ENCODE data around the gene TOE1. TPM values are rescaled to one million over a fixed set of nuclear protein-coding genes. Genes with fewer than 3 reads are reported as not detected.
"Not testable (repeated sequence)": the region's sequence is repeated elsewhere in the genome, so short reads cannot be mapped to it uniquely, and the experiment has no call there.

The TOE1 gene
- total RNA-seq, 1 donor from 2014 or later = 41.4 TPM

GRCh38 chr1:45379524-45379923, 39.6 kb downstream of the TOE1 start:
- Mint-ChIP-seq H3K9me3 (no peaks in the 10 kb centered on the region), H3K27ac (no peak overlapping the region), H3K4me3 (no peak overlapping the region), H3K4me1 (ENCODE audit: low read depth) (no peaks in the 10 kb centered on the region), H3K27me3 (ENCODE audit: insufficient read depth) (no peaks in the 10 kb centered on the region), H3K36me3 (ENCODE audit: low read depth) (no peaks in the 10 kb centered on the region)
- intact Hi-C loops (cut with micrococcal nuclease) = no loop called here
- no peak for DNase-seq (ENCODE audit: low spot score)

- H3K4me1 Mint-ChIP-seq (ENCODE audit: low read depth) = no peaks in the 10 kb centered on the region
- intact Hi-C loops (cut with micrococcal nuclease) = no loop called here
- no peaks in the 10 kb centered on the region for H3K27me3 Mint-ChIP-seq (ENCODE audit: insufficient read depth)
- H3K36me3 Mint-ChIP-seq (ENCODE audit: low read depth) = no peaks in the 10 kb centered on the region
- no peak overlapping the region for H3K4me3 Mint-ChIP-seq
- H3K9me3 Mint-ChIP-seq = no peaks in the 10 kb centered on the region
- DNase-seq (ENCODE audit: low spot score) = no peak
- H3K27ac Mint-ChIP-seq = peak overlapping the region; percentile 9
Observed at GRCh38 chr1:45380125-45380524, 40.2 kb downstream of the TOE1 start.

GRCh38 chr1:45380730-45381129, 40.8 kb downstream of the TOE1 start:
- Mint-ChIP-seq H3K36me3 (ENCODE audit: low read depth) (no peaks in the 10 kb centered on the region), H3K27ac (no peak overlapping the region), H3K4me1 (ENCODE audit: low read depth) (no peaks in the 10 kb centered on the region), H3K9me3 (no peaks in the 10 kb centered on the region), H3K27me3 (ENCODE audit: insufficient read depth) (no peaks in the 10 kb centered on the region), H3K4me3 (no peak overlapping the region)
- DNase-seq (ENCODE audit: low spot score) = no peak
- intact Hi-C loops (cut with micrococcal nuclease) = no loop called here

GRCh38 chr1:45381243-45381642, 41.3 kb downstream of the TOE1 start:
- Mint-ChIP-seq H3K27me3 (ENCODE audit: insufficient read depth) (no peaks in the 10 kb centered on the region), H3K36me3 (ENCODE audit: low read depth) (no peaks in the 10 kb centered on the region), H3K27ac (no peak overlapping the region), H3K4me3 (no peak overlapping the region), H3K4me1 (ENCODE audit: low read depth) (no peaks in the 10 kb centered on the region), H3K9me3 (no peaks in the 10 kb centered on the region)
- intact Hi-C loops (cut with micrococcal nuclease) = no loop called here
- no peak for DNase-seq (ENCODE audit: low spot score)

- no peak for DNase-seq (ENCODE audit: low spot score)
- intact Hi-C loops (cut with micrococcal nuclease) = no loop called here
- peaks cover 5% of the 10 kb centered on the region for H3K27me3 Mint-ChIP-seq (ENCODE audit: insufficient read depth)
- no peaks in the 10 kb centered on the region for H3K4me1 Mint-ChIP-seq (ENCODE audit: low read depth)
- H3K27ac Mint-ChIP-seq = no peak overlapping the region
- no peaks in the 10 kb centered on the region for H3K36me3 Mint-ChIP-seq (ENCODE audit: low read depth)
- H3K9me3 Mint-ChIP-seq = no peaks in the 10 kb centered on the region
- H3K4me3 Mint-ChIP-seq = no peak overlapping the region
Observed at GRCh38 chr1:45383191-45383590, 43.2 kb downstream of the TOE1 start.

GRCh38 chr1:45384213-45384612, 44.2 kb downstream of the TOE1 start:
- intact Hi-C loops (cut with micrococcal nuclease); H3K27me3 Mint-ChIP-seq (ENCODE audit: insufficient read depth); H3K4me3 Mint-ChIP-seq; DNase-seq (ENCODE audit: low spot score); H3K4me1 Mint-ChIP-seq (ENCODE audit: low read depth); H3K36me3 Mint-ChIP-seq (ENCODE audit: low read depth); H3K27ac Mint-ChIP-seq; H3K9me3 Mint-ChIP-seq: not testable (repeated sequence)

- Mint-ChIP-seq H3K4me1 (ENCODE audit: low read depth) (no peaks in the 10 kb centered on the region), H3K9me3 (no peaks in the 10 kb centered on the region), H3K27ac (no peak overlapping the region), H3K36me3 (ENCODE audit: low read depth) (no peaks in the 10 kb centered on the region), H3K27me3 (ENCODE audit: insufficient read depth) (peaks cover 5% of the 10 kb centered on the region), H3K4me3 (no peak overlapping the region)
- DNase-seq (ENCODE audit: low spot score) = no peak
- intact Hi-C loops (cut with micrococcal nuclease) = no loop called here
Observed at GRCh38 chr1:45385302-45385701, 45.3 kb downstream of the TOE1 start.

GRCh38 chr1:45386219-45386618, 46.2 kb downstream of the TOE1 start:
- no peaks in the 10 kb centered on the region for H3K9me3 Mint-ChIP-seq
- no peak overlapping the region for H3K4me3 Mint-ChIP-seq
- DNase-seq (ENCODE audit: low spot score) = no peak
- H3K4me1 Mint-ChIP-seq (ENCODE audit: low read depth) = no peaks in the 10 kb centered on the region
- H3K36me3 Mint-ChIP-seq (ENCODE audit: low read depth) = no peaks in the 10 kb centered on the region
- peaks cover 5% of the 10 kb centered on the region for H3K27me3 Mint-ChIP-seq (ENCODE audit: insufficient read depth)
- intact Hi-C loops (cut with micrococcal nuclease) = no loop called here
- no peak overlapping the region for H3K27ac Mint-ChIP-seq

Other genes starting within 250 kb of the TOE1 start
- gene ZSWIM5, start 133.6 kb upstream of the TOE1 start, total RNA-seq = 0.10 and 0.15 TPM in 2 replicates
- 31.0 and 34.8 TPM in 2 replicates for gene HPDL, start 13.3 kb upstream of the TOE1 start, total RNA-seq
- 53.4 and 55.9 TPM in 2 replicates for gene MUTYH, start 270 bp downstream of the TOE1 start, total RNA-seq
- 1.4 and 1.6 TPM in 2 replicates for gene TESK2, start 151.0 kb downstream of the TOE1 start, total RNA-seq
- gene CCDC163, start 159.9 kb downstream of the TOE1 start, total RNA-seq = 3.5 and 4.5 TPM in 2 replicates
- gene MMACHC, start 160.1 kb downstream of the TOE1 start, total RNA-seq = 10.4 and 10.6 TPM in 2 replicates
- 635 and 655 TPM in 2 replicates for gene PRDX1, start 181.7 kb downstream of the TOE1 start, total RNA-seq
- 192 and 194 TPM in 2 replicates for gene AKR1A1, start 210.7 kb downstream of the TOE1 start, total RNA-seq
- 250 and 251 TPM in 2 replicates for gene NASP, start 243.9 kb downstream of the TOE1 start, total RNA-seq